HG03575 (cell line): ENCODE data around the gene SLC6A4.

Source experiments
- ATAC-seq: cut with Tn5 transposase; IDR thresholded peaks from one replicate; pipeline ENCODE4 v1.9.1; 2021; ENCODE audit not compliant: unreplicated experiment, insufficient number of reproducible peaks, low FRiP score; ENCODE audit errors: extremely low read depth

Gene SLC6A4

GRCh38 chr17:30197416-30197815 lies 38.1 kb downstream of the SLC6A4 start:
- ATAC-seq, result no peak

- ATAC-seq, result no peak
These were observed 39.0 kb downstream of the SLC6A4 start for GRCh38 chr17:30196504-30196903.

- ATAC-seq, result no peak
These were observed 44.4 kb downstream of the SLC6A4 start for GRCh38 chr17:30191072-30191471.

- no peak for ATAC-seq
These were observed 47.1 kb downstream of the SLC6A4 start for GRCh38 chr17:30188211-30188939.

GRCh38 chr17:30187573-30187972 lies 47.9 kb downstream of the SLC6A4 start:
- no peak for ATAC-seq

- no peak for ATAC-seq
These were observed 48.7 kb downstream of the SLC6A4 start for GRCh38 chr17:30186761-30187160.

- no peak for ATAC-seq
These were observed 58.6 kb downstream of the SLC6A4 start for GRCh38 chr17:30176855-30177254.

- ATAC-seq, result no peak
These were observed 60.9 kb downstream of the SLC6A4 start for GRCh38 chr17:30174556-30174955.

GRCh38 chr17:30173649-30174048 lies 61.8 kb downstream of the SLC6A4 start:
- ATAC-seq, result no peak

- ATAC-seq, result no peak
These were observed 62.9 kb downstream of the SLC6A4 start for GRCh38 chr17:30172560-30172959.

GRCh38 chr17:30170415-30170987 lies 65.0 kb downstream of the SLC6A4 start:
- no peak for ATAC-seq

- ATAC-seq, result no peak
These were observed 69.5 kb downstream of the SLC6A4 start for GRCh38 chr17:30165960-30166359.

- ATAC-seq, result no peak
These were observed 70.3 kb downstream of the SLC6A4 start for GRCh38 chr17:30165147-30165546.

- no peak for ATAC-seq
These were observed 71.0 kb downstream of the SLC6A4 start for GRCh38 chr17:30164531-30164930.

- no peak for ATAC-seq
These were observed 73.9 kb downstream of the SLC6A4 start for GRCh38 chr17:30161601-30162000.

- no peak for ATAC-seq
These were observed 74.9 kb downstream of the SLC6A4 start for GRCh38 chr17:30160419-30161172.

GRCh38 chr17:30158896-30159625 lies 76.4 kb downstream of the SLC6A4 start:
- no peak for ATAC-seq

GRCh38 chr17:30155389-30155788 lies 80.1 kb downstream of the SLC6A4 start:
- no peak for ATAC-seq

- ATAC-seq, result no peak
These were observed 82.0 kb downstream of the SLC6A4 start for GRCh38 chr17:30153463-30153862.

- ATAC-seq, result no peak
These were observed 84.0 kb downstream of the SLC6A4 start for GRCh38 chr17:30151471-30151870.
